MM.1S (cell line): ENCODE data around the gene ID3.

Experiments
- CTCF ChIP-seq: fragments of 300-600 bp; sonication (generic); IDR thresholded peaks from 2 replicates; pipeline ENCODE4 v1.5.1; 2016; ENCODE audit warnings: antibody characterized with exemption, low read length, mixed read lengths
- EZH2 ChIP-seq: fragments of 300-600 bp; sonication (generic); optimal IDR thresholded peaks from 2 replicates; pipeline ENCODE3; 2017; ENCODE audit warnings: low read depth, mild to moderate bottlenecking, antibody characterized with exemption, low read length, mixed read lengths

- no peak for TF ChIP-seq EZH2
- TF ChIP-seq CTCF: no peak
These were observed 862 bp upstream of the ID3 start for GRCh38 chr1:23559985-23560741.
